Measurements from ENCODE around the gene MSLN.

Gene MSLN

DNA sequence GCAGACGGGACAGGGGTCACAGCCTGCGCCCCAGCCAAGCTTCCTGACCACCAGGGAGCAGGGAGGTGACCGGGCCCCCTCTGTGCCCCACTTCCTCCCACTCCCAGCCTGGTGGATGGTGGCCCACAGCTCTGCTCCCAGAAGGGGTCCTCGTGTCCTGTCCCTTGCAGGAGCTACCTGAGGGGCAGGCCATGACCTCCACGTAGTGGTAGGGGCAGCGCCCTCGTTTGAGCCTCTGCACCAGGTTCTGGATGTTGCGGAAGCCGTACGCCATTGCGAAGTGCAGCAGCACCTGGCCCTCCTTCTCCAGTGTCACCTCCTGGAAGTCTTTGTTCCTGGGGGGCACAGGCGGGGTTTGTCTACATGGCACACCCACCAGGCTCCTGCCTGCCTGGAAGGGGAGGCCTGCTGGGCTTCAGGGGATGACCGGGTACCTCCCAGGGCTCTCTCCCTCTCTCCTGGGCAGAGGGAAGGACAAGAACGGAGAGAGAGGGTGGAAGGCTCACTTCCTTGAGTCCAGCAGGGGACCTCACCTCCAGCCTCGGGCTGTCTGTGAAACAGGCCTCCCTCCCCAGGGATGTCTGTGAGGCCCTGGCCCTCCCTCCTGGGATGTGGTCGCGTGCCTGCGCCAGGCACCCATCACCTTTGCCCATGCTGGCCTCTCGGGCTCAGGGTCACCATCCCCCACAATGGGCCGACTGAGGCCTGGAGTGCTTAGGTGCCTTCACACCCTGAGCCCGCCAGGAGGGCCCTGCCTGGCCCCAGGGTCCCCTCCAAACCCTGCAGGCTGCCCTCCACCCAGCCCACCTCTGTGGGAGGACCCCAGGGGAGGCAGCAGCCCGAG is 29.6 kb upstream of the MSLN start:
- no peak for DNase-seq

DNA sequence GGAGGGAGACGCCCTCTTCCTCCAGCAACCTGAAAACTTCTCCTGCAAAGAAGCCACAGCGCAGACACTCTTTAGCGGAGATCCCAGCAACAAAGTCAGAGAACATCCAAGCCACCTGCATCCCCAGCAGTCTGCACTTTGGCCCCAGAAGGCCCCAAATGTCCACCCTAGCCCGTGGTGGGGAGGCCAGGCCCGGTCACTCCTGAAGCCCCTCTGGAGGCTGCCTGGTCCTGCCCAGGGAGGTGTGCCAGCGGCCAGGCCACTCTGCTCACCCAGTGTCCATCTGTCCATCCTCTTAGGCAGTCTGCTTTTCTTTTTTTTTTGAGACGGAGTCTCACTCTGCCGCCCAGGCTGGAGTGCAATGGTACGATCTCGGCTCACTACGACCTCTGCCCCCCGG is 28.2 kb upstream of the MSLN start:
- Histone ChIP-seq H4K91ac (ENCODE audit: low read depth, low read length) (no peak overlapping the region), H3K9me3 (ENCODE audit: insufficient read depth, low read depth, low read length) (no peaks in the 10 kb centered on the region), H3K4ac (ENCODE audit: low read depth, low read length) (no peak overlapping the region), H3K23ac (ENCODE audit: low read length) (no peak overlapping the region), H3K9ac (ENCODE audit: low read length) (no peak overlapping the region), H3K4me2 (ENCODE audit: low read length) (no peak overlapping the region), H2BK5ac (ENCODE audit: low read depth, low read length, poor library complexity) (no peak overlapping the region), H4K8ac (ENCODE audit: low read depth, low read length) (no peak overlapping the region), H2BK120ac (ENCODE audit: insufficient read depth, low read length, poor library complexity) (no peak overlapping the region), H2AFZ (ENCODE audit: insufficient read depth, low read length, poor library complexity) (no peak overlapping the region), H3K27me3 (ENCODE audit: insufficient read depth, low read length) (peaks cover 5% of the 10 kb centered on the region), H3K36me3 (ENCODE audit: control insufficient read depth in 1 of 2, insufficient read depth in 2 of 2, low read length in 2 of 2) (peaks cover 46 to 58% of the 10 kb centered on the region in 2 experiments), H4K12ac (ENCODE audit: low read depth, low read length) (no peak overlapping the region), H3K14ac (ENCODE audit: low read length) (no peak overlapping the region), H3K79me2 (ENCODE audit: control insufficient read depth, insufficient read depth, low read length, poor library complexity) (no peaks in the 10 kb centered on the region), H2BK12ac (ENCODE audit: low read length) (no peak overlapping the region), H3K4me3 (ENCODE audit: low read depth, low read length) (no peak overlapping the region), H3K27ac (ENCODE audit: low read depth, low read length) (no peak overlapping the region), H2AK5ac (ENCODE audit: low read length) (no peak overlapping the region), H3K18ac (ENCODE audit: low read length) (no peak overlapping the region), H3K79me1 (ENCODE audit: low read length) (peaks cover 3% of the 10 kb centered on the region), H3K4me1 (ENCODE audit: control insufficient read depth in 1 of 2, insufficient read depth in 2 of 2, low read length in 2 of 2) (peaks cover 7 to 9% of the 10 kb centered on the region in 2 experiments)
- no peak for DNase-seq
- WGBS (ENCODE audit: extremely low coverage, insufficient coverage, insufficient read length) = no CpG with 5 or more reads among the region's 12 CpGs

More for the DNA sequence above, 29.6 kb upstream of the MSLN start:
- Histone ChIP-seq H3K4ac (ENCODE audit: low read depth, low read length) (no peak overlapping the region), H3K4me3 (ENCODE audit: low read depth, low read length) (no peak overlapping the region), H4K8ac (ENCODE audit: low read depth, low read length) (no peak overlapping the region), H3K27ac (ENCODE audit: low read depth, low read length) (no peak overlapping the region), H3K79me1 (ENCODE audit: low read length) (peaks cover 3% of the 10 kb centered on the region), H2BK12ac (ENCODE audit: low read length) (no peak overlapping the region), H3K27me3 (ENCODE audit: insufficient read depth, low read length) (peaks cover 7% of the 10 kb centered on the region), H4K91ac (ENCODE audit: low read depth, low read length) (no peak overlapping the region), H2AK5ac (ENCODE audit: low read length) (no peak overlapping the region), H4K12ac (ENCODE audit: low read depth, low read length) (no peak overlapping the region), H2BK5ac (ENCODE audit: low read depth, low read length, poor library complexity) (no peak overlapping the region), H3K79me2 (ENCODE audit: control insufficient read depth, insufficient read depth, low read length, poor library complexity) (no peaks in the 10 kb centered on the region), H3K14ac (ENCODE audit: low read length) (no peak overlapping the region), H3K9ac (ENCODE audit: low read length) (no peak overlapping the region), H2BK120ac (ENCODE audit: insufficient read depth, low read length, poor library complexity) (no peak overlapping the region), H3K23ac (ENCODE audit: low read length) (no peak overlapping the region), H3K18ac (ENCODE audit: low read length) (no peak overlapping the region), H3K4me2 (ENCODE audit: low read length) (no peak overlapping the region), H3K36me3 (ENCODE audit: control insufficient read depth in 1 of 2, insufficient read depth in 2 of 2, low read length in 2 of 2) (peaks cover 35 to 45% of the 10 kb centered on the region in 2 experiments), H3K4me1 (ENCODE audit: control insufficient read depth in 1 of 2, insufficient read depth in 2 of 2, low read length in 2 of 2) (peaks cover 10 to 13% of the 10 kb centered on the region in 2 experiments), H2AFZ (ENCODE audit: insufficient read depth, low read length, poor library complexity) (no peak overlapping the region), H3K9me3 (ENCODE audit: insufficient read depth, low read depth, low read length) (peaks cover 1% of the 10 kb centered on the region)
- no CpG with 5 or more reads among the region's 22 CpGs for WGBS (ENCODE audit: extremely low coverage, insufficient coverage, insufficient read length)

DNA sequence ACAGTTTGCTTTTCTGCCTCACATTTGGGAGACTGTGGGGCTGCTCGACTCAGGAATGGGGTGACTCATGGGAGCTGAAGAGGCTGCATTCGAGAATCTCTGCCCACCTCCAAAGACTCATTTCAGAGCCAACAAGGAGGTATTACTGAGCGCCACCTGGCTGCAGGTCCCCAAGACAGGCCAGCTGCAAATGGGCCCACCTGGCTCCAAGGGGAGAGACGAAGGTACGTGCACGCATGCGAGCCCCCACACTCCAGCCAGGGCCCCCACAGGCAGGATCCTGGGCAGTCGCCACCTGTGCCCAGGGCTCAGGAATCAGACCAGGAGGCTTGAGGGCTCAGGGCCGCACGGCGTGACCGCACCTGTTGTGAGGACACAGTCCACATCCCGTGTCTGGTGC is 27.6 kb upstream of the MSLN start:
- no peak overlapping the region for H4K8ac ChIP-seq (ENCODE audit: low read depth, low read length)
- no peak for DNase-seq
- no peaks in the 10 kb centered on the region for H3K27me3 ChIP-seq (ENCODE audit: insufficient read depth, low read length)
- H4K12ac ChIP-seq (ENCODE audit: low read depth, low read length) = no peak overlapping the region
- H3K36me3 ChIP-seq (ENCODE audit: control insufficient read depth in 1 of 2, insufficient read depth in 2 of 2, low read length in 2 of 2) = peaks cover 49 to 58% of the 10 kb centered on the region in 2 experiments
- H3K79me1 ChIP-seq (ENCODE audit: low read length) = peaks cover 3% of the 10 kb centered on the region
- H3K27ac ChIP-seq (ENCODE audit: low read depth, low read length) = no peak overlapping the region
- no peak overlapping the region for H3K14ac ChIP-seq (ENCODE audit: low read length)
- H2BK12ac ChIP-seq (ENCODE audit: low read length) = no peak overlapping the region
- no peak overlapping the region for H2BK120ac ChIP-seq (ENCODE audit: insufficient read depth, low read length, poor library complexity)
- H3K9me3 ChIP-seq (ENCODE audit: insufficient read depth, low read depth, low read length) = no peaks in the 10 kb centered on the region
- H3K4ac ChIP-seq (ENCODE audit: low read depth, low read length) = no peak overlapping the region
- peaks cover 3% of the 10 kb centered on the region in 2 experiments for H3K4me1 ChIP-seq (ENCODE audit: control insufficient read depth in 1 of 2, insufficient read depth in 2 of 2, low read length in 2 of 2)
- no peak overlapping the region for H3K4me2 ChIP-seq (ENCODE audit: low read length)
- H4K91ac ChIP-seq (ENCODE audit: low read depth, low read length) = no peak overlapping the region
- H3K9ac ChIP-seq (ENCODE audit: low read length) = no peak overlapping the region
- no peaks in the 10 kb centered on the region for H3K79me2 ChIP-seq (ENCODE audit: control insufficient read depth, insufficient read depth, low read length, poor library complexity)
- H2BK5ac ChIP-seq (ENCODE audit: low read depth, low read length, poor library complexity) = no peak overlapping the region
- H3K23ac ChIP-seq (ENCODE audit: low read length) = no peak overlapping the region
- no peak overlapping the region for H3K18ac ChIP-seq (ENCODE audit: low read length)
- no peak overlapping the region for H2AFZ ChIP-seq (ENCODE audit: insufficient read depth, low read length, poor library complexity)
- WGBS (ENCODE audit: extremely low coverage, insufficient coverage, insufficient read length) = no CpG with 5 or more reads among the region's 13 CpGs
- no peak overlapping the region for H2AK5ac ChIP-seq (ENCODE audit: low read length)
- H3K4me3 ChIP-seq (ENCODE audit: low read depth, low read length) = no peak overlapping the region

DNA sequence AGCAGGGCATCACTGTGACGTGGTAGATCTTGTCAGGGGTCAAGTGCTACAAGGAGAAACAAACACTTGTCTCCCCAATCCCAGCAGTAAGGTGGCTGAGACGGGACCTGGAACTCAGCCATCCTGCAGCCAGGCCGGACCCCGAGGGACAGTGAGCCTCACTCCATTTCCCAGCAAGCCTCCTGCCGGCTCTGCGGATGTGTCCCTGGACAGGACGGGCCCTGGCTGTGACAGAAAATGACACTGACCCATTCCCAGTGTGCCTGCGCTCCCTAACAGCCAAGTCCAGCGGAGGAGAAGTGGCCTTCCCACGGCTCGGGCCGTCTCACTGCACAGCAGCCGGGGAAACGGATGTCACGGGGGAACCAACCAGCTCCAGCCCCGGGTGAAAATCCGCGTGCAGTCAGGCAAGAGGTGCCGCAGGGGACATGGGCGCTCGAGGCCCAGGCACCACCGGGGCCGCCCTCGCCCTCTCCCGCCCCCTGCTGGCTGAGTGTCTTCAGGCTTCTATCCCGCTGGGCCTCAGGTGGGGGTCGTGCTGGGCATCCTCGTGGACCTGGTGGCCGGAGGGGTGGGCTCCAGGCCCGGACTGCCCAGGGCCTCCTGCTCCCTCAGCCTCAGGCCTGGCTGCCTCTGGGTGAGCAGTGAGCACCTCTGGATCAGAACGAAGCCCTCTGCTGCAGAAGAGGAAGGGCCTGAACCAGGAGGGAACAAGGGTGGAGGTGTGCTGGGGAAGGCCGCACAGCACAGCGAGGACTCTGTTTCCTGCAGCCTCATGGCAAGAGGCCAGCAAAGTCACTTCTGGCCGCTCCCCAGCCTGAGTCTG is 26.9 kb upstream of the MSLN start:
- DNase-seq = peak in 1 of 2 donors; percentile 50
- no peak overlapping the region for H2AK5ac ChIP-seq (ENCODE audit: low read length)
- no peak overlapping the region for H3K18ac ChIP-seq (ENCODE audit: low read length)
- H3K4me3 ChIP-seq (ENCODE audit: low read depth, low read length) = no peak overlapping the region
- no CpG with 5 or more reads among the region's 34 CpGs for WGBS (ENCODE audit: extremely low coverage, insufficient coverage, insufficient read length)
- H3K23ac ChIP-seq (ENCODE audit: low read length) = no peak overlapping the region
- no peak overlapping the region for H3K4me2 ChIP-seq (ENCODE audit: low read length)
- H3K4ac ChIP-seq (ENCODE audit: low read depth, low read length) = no peak overlapping the region
- peaks cover under 1% of the 10 kb centered on the region in 2 experiments for H3K4me1 ChIP-seq (ENCODE audit: control insufficient read depth in 1 of 2, insufficient read depth in 2 of 2, low read length in 2 of 2)
- H4K91ac ChIP-seq (ENCODE audit: low read depth, low read length) = no peak overlapping the region
- H3K36me3 ChIP-seq (ENCODE audit: control insufficient read depth in 1 of 2, insufficient read depth in 2 of 2, low read length in 2 of 2) = peaks cover 49 to 60% of the 10 kb centered on the region in 2 experiments
- H4K8ac ChIP-seq (ENCODE audit: low read depth, low read length) = no peak overlapping the region
- H2BK120ac ChIP-seq (ENCODE audit: insufficient read depth, low read length, poor library complexity) = no peak overlapping the region
- no peaks in the 10 kb centered on the region for H3K79me2 ChIP-seq (ENCODE audit: control insufficient read depth, insufficient read depth, low read length, poor library complexity)
- no peak overlapping the region for H2BK12ac ChIP-seq (ENCODE audit: low read length)
- H4K12ac ChIP-seq (ENCODE audit: low read depth, low read length) = no peak overlapping the region
- no peaks in the 10 kb centered on the region for H3K27me3 ChIP-seq (ENCODE audit: insufficient read depth, low read length)
- H3K9ac ChIP-seq (ENCODE audit: low read length) = no peak overlapping the region
- H2AFZ ChIP-seq (ENCODE audit: insufficient read depth, low read length, poor library complexity) = no peak overlapping the region
- no peak overlapping the region for H2BK5ac ChIP-seq (ENCODE audit: low read depth, low read length, poor library complexity)
- no peak overlapping the region for H3K27ac ChIP-seq (ENCODE audit: low read depth, low read length)
- no peak overlapping the region for H3K14ac ChIP-seq (ENCODE audit: low read length)
- no peaks in the 10 kb centered on the region for H3K9me3 ChIP-seq (ENCODE audit: insufficient read depth, low read depth, low read length)
- H3K79me1 ChIP-seq (ENCODE audit: low read length) = peaks cover under 1% of the 10 kb centered on the region

Measured in trophoblast cell (in vitro differentiated cells and primary cell).